Natural killer cell (primary cell): Measurements from ENCODE around the gene YAP1. TPM values are rescaled to one million over a fixed set of nuclear protein-coding genes. Genes with fewer than 3 reads are reported as not detected.

Experiments
- ATAC-seq, 3 donors: fragments of 150-1000 bp in 2 of 3; fragments of 200-7000 bp in 1 of 3; cut with Tn5 transposase; 1 replicate in 1 of 3; 2 replicates in 2 of 3; pipeline ENCODE4 v1.10.0; 2021; ENCODE audit warnings: mild to moderate bottlenecking in 2 of 3, moderate library complexity in 2 of 3
- DNase-seq, 2 donors: peaks; one replicate each; pipeline versions ENCODE4 v3.0.0 to v3.0.0-alpha.2; 2013 to 2021; ENCODE audit warnings: mixed read lengths in 1 of 2
- H3K27ac ChIP-seq: one replicate; pipeline ENCODE4 v1.5.1; 2013; ENCODE audit warnings: mild to moderate bottlenecking, low read length
- H3K27me3 ChIP-seq: one replicate; pipeline ENCODE4 v1.6.1; 2013; ENCODE audit warnings: low read length; ENCODE audit not compliant: control insufficient read depth, insufficient read depth
- H3K36me3 ChIP-seq: one replicate; pipeline ENCODE4 v1.6.1; 2013; ENCODE audit warnings: low read length; ENCODE audit not compliant: control insufficient read depth, insufficient read depth
- H3K4me1 ChIP-seq: one replicate; pipeline ENCODE4 v1.6.1; 2013; ENCODE audit warnings: low read length; ENCODE audit not compliant: control insufficient read depth, insufficient read depth
- H3K4me3 ChIP-seq: one replicate; pipeline ENCODE4 v1.5.1; 2013; ENCODE audit warnings: low read length
- H3K9me3 ChIP-seq: one replicate; pipeline ENCODE4 v1.6.1; 2013; ENCODE audit warnings: low read length; ENCODE audit not compliant: control insufficient read depth, insufficient read depth
- H3K27ac Mint-ChIP-seq, 2 donors: one replicate each; pipeline ENCODE4 v1.8.0; 2022; ENCODE audit warnings: mild to moderate bottlenecking in 2 of 2, mixed read lengths in 2 of 2, moderate library complexity in 1 of 2
- H3K27me3 Mint-ChIP-seq, 2 donors: one replicate each; pipeline ENCODE4 v1.8.0; 2022; ENCODE audit warnings: low read depth in 2 of 2, mixed read lengths in 2 of 2
- H3K36me3 Mint-ChIP-seq: one replicate; pipeline ENCODE4 v1.8.0; 2022; ENCODE audit warnings: mixed read lengths
- H3K4me1 Mint-ChIP-seq, 2 donors: one replicate each; pipeline ENCODE4 v1.8.0; 2022; ENCODE audit warnings: mixed read lengths in 2 of 2
- H3K4me3 Mint-ChIP-seq: one replicate; pipeline ENCODE4 v1.8.0; 2022; ENCODE audit warnings: mild to moderate bottlenecking, moderate library complexity, mixed read lengths
- H3K9me3 Mint-ChIP-seq, 2 donors: one replicate each; pipeline ENCODE4 v1.8.0; 2022; ENCODE audit warnings: mixed read lengths in 2 of 2
- WGBS: methylation state at CpG from one replicate; pipeline ENCODE4 v1.1.7; 2013; ENCODE audit warnings: missing lambda C conversion rate; ENCODE audit not compliant: insufficient coverage; 5-methylcytosine and 5-hydroxymethylcytosine counted together
- intact Hi-C: fragments of 100-400 bp; cut with micrococcal nuclease; formaldehyde crosslinking; loops from one replicate; pipeline ENCODE4 v1.14.2; 2022
- total RNA-seq, 4 donors: library from RNA; stranded (reverse); fragments of 120-200 nt in 1 of 4; gene quantifications; one replicate each; pipeline versions ENCODE4 v1.2.3 to v1.2.4, GENCODE V29; 2013 to 2022
- TF ChIP-seq, protein P1 (sequence below): fragments of 200-600 bp; IDR thresholded peaks from one replicate; pipeline ENCODE4 v1.8.0; 2022; ENCODE audit warnings: antibody characterized with exemption

The YAP1 gene
- total RNA-seq, 3 donors from 2014 or later (not counting 1 experiment from before 2014, with no cell fraction given), result not detected

DNA sequence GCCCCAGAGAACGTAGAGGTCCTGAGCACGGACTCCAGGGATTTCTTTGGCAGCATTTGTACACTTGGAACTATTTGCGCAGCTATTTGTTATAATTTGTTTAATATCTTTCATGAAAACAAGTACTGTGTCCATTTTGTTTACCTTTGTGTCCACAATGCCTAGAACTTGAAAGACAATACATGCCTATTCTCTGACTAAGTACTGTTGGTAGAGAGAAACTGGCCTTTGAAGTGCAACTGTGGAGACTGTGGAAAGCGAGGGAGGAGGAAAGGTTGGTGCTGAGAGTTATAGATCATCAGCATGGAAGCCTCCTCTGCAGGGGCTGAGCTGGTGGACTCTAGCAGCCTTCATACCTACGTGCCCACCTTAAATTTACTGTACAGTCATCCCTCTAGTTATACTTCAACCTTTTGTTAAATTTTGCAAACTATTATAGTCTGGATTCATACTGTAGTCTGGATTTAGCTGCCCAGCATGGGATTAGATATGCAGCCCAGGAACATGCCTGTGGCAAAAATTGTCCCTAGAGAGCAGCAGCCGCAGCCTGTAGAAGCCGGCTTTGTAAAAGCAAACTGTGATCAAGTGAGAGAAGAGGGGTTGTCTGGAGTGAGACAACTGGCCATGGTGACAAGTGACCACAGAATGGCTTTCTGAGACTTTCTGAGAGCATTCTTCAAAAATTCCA, 24.2 kb upstream of the YAP1 start:
- Mint-ChIP-seq H3K4me3 (no peak overlapping the region), H3K36me3 (no peaks in the 10 kb centered on the region), H3K27me3 (peaks cover 0 to 2% of the 10 kb centered on the region in 2 donors), H3K9me3 (peaks cover 0 to 3% of the 10 kb centered on the region in 2 donors), H3K4me1 (no peaks in the 10 kb centered on the region), H3K27ac (no peak overlapping the region)
- H3K27me3 ChIP-seq, result no peaks in the 10 kb centered on the region
- no peak for ATAC-seq
- no peak overlapping the region for H3K27ac ChIP-seq
- H3K4me1 ChIP-seq, result no peaks in the 10 kb centered on the region
- TF ChIP-seq, protein P1, sequence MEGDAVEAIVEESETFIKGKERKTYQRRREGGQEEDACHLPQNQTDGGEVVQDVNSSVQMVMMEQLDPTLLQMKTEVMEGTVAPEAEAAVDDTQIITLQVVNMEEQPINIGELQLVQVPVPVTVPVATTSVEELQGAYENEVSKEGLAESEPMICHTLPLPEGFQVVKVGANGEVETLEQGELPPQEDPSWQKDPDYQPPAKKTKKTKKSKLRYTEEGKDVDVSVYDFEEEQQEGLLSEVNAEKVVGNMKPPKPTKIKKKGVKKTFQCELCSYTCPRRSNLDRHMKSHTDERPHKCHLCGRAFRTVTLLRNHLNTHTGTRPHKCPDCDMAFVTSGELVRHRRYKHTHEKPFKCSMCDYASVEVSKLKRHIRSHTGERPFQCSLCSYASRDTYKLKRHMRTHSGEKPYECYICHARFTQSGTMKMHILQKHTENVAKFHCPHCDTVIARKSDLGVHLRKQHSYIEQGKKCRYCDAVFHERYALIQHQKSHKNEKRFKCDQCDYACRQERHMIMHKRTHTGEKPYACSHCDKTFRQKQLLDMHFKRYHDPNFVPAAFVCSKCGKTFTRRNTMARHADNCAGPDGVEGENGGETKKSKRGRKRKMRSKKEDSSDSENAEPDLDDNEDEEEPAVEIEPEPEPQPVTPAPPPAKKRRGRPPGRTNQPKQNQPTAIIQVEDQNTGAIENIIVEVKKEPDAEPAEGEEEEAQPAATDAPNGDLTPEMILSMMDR, result no peak
- H3K36me3 ChIP-seq, result no peaks in the 10 kb centered on the region
- intact Hi-C loops, result no loop called here
- WGBS, result 93% methylated on average over 7 of the region's 7 CpGs
- no peak overlapping the region for H3K4me3 ChIP-seq
- DNase-seq, result no peak
- no peaks in the 10 kb centered on the region for H3K9me3 ChIP-seq

DNA sequence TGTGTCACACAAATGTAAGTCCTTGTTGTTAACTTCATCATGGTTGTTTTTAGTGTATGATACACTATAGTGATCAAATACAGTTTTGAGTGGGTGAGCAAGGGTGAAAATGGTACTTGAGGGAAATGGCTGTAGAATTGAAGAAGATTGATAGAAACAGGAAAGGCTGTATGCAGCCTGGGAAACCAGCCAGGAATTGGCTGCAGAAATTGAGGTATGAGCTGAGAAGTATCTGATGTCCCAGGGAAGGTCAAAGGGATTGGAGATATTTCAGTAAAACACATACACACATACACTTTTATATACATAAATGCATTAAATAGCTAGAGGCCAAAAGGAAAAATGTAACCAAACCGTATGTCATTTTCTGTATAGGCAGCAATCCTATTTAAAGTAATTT, 13.1 kb upstream of the YAP1 start:
- no peaks in the 10 kb centered on the region for H3K4me1 ChIP-seq
- H3K4me3 ChIP-seq, result no peak overlapping the region
- no peaks in the 10 kb centered on the region for H3K27me3 ChIP-seq
- no peak overlapping the region for H3K4me3 Mint-ChIP-seq
- TF ChIP-seq, protein P1, result no peak
- no peaks in the 10 kb centered on the region for H3K36me3 ChIP-seq
- H3K27me3 Mint-ChIP-seq, result no peaks in the 10 kb centered on the region
- no CpG with 5 or more reads among the region's 1 CpG for WGBS
- no peak overlapping the region for H3K27ac ChIP-seq
- H3K9me3 Mint-ChIP-seq, result no peaks in the 10 kb centered on the region
- no peaks in the 10 kb centered on the region for H3K9me3 ChIP-seq
- no peak for ATAC-seq
- no peaks in the 10 kb centered on the region for H3K36me3 Mint-ChIP-seq
- DNase-seq, result no peak
- no peaks in the 10 kb centered on the region for H3K4me1 Mint-ChIP-seq
- no peak overlapping the region for H3K27ac Mint-ChIP-seq
- intact Hi-C loops, result no loop called here

DNA sequence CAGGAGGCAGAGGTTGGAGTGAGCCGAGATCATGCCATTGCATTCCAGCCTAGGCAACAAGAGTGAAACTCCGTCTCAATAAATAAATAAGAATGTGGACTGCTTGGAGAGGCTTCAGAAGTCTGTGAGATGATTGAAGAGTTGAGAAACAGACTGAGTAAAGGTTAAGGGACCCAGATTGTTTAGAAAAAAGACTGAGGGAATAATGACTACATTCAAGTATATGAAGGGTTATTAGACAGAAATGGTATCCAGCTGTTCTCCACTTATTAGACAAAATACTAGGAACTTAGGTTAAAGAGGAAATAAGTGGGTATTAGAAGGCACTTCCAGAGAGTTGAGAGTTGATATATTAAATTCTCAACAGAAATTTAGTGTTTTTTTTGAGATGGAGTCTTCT, 10.5 kb upstream of the YAP1 start:
- Histone ChIP-seq H3K4me3 (no peak overlapping the region), H3K4me1 (no peaks in the 10 kb centered on the region), H3K9me3 (no peaks in the 10 kb centered on the region), H3K27ac (no peak overlapping the region), H3K36me3 (no peaks in the 10 kb centered on the region), H3K27me3 (no peaks in the 10 kb centered on the region)
- TF ChIP-seq, protein P1, result no peak
- Mint-ChIP-seq H3K4me1 (no peaks in the 10 kb centered on the region), H3K27ac (no peak overlapping the region), H3K9me3 (no peaks in the 10 kb centered on the region), H3K4me3 (no peak overlapping the region), H3K36me3 (no peaks in the 10 kb centered on the region), H3K27me3 (peaks cover 7 to 8% of the 10 kb centered on the region in 2 donors)
- intact Hi-C loops, result no loop called here
- WGBS, result 100% methylated on average over 2 of the region's 2 CpGs
- DNase-seq (no peak), ATAC-seq (no peak)
